Measurements from ENCODE around the gene HOXC10. TPM values are rescaled to one million over a fixed set of nuclear protein-coding genes. Genes with fewer than 3 reads are reported as not detected.

Gene HOXC10
- total RNA-seq, 1 donor from 2014 or later: 15.7 TPM

DNA sequence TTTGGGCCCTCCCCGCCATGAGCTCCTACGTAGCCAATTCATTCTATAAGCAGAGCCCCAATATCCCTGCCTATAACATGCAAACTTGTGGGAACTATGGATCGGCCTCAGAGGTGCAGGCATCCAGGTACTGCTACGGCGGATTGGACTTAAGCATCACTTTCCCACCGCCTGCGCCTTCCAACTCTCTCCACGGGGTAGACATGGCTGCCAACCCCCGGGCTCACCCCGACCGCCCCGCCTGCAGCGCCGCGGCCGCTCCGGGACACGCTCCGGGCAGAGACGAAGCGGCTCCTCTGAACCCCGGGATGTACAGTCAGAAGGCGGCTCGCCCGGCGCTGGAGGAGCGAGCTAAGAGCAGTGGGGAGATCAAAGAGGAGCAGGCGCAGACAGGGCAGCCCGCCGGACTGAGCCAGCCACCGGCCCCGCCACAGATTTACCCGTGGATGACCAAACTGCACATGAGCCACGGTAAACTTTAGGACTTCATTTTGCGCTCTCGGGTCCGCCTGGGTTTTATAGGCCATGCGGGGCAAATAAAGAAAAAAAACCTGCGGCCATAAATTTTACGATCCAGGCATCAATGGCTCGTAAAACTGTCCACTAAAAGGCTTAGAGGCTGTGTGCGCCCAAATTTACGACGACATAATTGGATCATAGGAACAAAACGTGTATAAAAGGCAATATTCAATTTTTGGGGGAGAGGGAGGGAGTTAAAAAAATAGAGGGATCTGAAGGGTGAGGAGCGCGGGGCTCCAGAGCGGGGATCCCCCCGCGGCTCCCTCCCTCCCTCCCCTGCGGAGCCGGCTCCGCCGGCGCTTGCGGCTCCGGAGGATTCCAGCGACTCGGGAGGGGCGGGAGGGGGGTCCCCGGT is 48.4 kb downstream of the HOXC10 start:
- DNase-seq (ENCODE audit: low read depth): no peak
- H3K4me3 ChIP-seq (ENCODE audit: low read depth, low read length): peak overlapping the region; percentile 43
- TF ChIP-seq, protein P1, sequence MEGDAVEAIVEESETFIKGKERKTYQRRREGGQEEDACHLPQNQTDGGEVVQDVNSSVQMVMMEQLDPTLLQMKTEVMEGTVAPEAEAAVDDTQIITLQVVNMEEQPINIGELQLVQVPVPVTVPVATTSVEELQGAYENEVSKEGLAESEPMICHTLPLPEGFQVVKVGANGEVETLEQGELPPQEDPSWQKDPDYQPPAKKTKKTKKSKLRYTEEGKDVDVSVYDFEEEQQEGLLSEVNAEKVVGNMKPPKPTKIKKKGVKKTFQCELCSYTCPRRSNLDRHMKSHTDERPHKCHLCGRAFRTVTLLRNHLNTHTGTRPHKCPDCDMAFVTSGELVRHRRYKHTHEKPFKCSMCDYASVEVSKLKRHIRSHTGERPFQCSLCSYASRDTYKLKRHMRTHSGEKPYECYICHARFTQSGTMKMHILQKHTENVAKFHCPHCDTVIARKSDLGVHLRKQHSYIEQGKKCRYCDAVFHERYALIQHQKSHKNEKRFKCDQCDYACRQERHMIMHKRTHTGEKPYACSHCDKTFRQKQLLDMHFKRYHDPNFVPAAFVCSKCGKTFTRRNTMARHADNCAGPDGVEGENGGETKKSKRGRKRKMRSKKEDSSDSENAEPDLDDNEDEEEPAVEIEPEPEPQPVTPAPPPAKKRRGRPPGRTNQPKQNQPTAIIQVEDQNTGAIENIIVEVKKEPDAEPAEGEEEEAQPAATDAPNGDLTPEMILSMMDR (conservative IDR thresholded peaks at IDR 0.05; ENCODE audit: low read depth, low read length): no peak

DNA sequence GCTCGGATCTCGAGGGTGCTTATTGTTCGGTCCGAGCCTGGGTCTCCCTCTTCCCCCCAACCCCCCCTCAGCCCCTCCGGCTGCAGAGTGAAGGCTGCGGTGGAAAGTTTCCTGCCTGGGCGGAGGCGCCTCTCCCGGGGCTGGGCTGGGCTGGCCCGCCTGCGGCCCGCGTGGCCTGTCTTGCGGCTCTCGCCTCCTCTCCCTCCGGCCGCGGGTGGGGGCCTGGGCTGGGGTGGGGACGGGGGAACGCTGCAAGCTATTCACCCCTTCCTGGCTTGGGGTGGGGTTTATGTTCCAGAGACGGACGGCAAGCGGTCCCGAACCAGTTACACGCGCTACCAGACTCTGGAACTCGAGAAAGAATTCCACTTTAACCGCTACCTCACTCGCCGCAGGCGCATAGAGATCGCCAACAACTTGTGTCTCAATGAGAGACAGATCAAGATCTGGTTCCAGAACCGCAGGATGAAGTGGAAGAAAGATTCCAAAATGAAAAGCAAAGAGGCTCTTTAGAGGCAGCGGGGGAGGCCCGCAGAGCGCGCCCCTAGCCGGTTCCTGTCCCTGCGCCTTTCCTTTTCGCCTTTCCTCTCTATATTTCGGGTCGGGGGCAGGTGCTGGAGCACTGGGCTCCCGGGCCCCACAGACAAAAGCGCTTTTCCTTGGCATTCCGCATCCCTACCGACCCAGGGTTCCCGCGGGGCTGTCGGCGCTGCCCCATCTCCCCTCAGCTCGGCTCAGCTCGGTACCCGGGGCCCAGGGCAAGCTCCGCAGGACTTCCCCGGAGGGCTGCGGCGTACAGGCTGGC is 49.2 kb downstream of the HOXC10 start:
- TF ChIP-seq, protein P1 (conservative IDR thresholded peaks at IDR 0.05; ENCODE audit: low read depth, low read length): no peak
- peak overlapping the region; percentile 43 for H3K4me3 ChIP-seq (ENCODE audit: low read depth, low read length)
- DNase-seq (ENCODE audit: low read depth): no peak

DNA sequence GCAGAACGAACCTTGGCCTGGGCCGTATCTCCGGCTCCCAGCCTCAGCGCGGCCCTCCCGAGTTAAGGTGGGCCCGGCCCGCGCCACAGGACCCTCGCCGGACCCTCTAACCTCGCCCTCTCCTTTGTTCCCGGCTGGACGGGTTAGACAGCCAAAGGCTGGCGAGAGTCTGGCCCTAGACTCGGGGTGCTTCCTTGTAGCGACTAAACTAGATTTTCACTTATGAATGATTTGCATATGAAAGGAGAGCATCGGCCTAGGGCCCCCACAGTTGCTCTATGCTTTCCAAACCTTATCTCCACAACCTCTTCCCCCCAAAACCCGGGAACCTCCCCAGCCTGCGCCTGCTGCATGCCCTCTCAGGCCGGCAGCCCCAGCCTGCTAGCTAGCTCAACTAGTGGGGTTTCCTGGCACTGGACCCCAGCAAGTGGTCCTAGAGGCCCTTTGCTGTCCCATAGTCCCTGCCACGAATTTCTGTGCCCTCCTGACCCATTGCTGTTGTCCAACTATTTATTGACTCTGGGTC is 49.9 kb downstream of the HOXC10 start:
- TF ChIP-seq, protein P1 (conservative IDR thresholded peaks at IDR 0.05; ENCODE audit: low read depth, low read length): no peak
- DNase-seq (ENCODE audit: low read depth): no peak
- no peak overlapping the region for H3K4me3 ChIP-seq (ENCODE audit: low read depth, low read length)

DNA sequence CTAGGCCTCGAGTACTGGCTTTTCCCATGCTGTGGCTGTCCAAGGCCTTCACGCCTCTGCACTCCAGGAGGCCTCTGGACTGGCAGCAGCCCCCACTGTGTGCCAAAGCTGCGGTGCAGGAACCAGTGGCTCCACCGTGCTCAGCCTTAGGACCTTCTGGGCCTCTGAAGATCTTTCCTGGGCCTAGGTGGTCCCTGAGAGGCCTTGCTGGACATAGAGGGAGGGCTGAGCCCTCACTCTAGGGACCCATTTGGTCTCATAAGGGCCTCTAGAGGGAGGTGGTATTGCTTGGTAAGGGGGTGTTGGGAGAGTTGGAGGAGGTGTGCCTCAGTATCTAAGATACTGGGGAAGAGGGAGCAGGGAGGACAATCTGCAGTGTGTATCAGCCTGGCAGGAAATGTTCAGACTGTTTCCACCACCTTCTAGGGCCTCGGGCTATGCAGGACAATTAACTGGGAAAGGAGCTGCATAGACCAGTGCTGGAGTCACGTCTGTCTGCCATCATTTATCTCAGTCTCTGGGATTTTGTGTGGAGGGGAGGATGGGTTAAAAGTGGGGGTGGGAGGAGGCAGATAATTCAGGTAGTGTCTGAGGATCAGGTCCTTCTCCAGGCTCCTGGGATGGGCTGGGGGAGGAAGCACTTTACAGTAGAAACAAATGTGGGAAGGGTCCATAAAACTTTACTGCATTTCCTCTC is 50.8 kb downstream of the HOXC10 start:
- TF ChIP-seq, protein P1 (conservative IDR thresholded peaks at IDR 0.05; ENCODE audit: low read depth, low read length): no peak
- no peak overlapping the region for H3K4me3 ChIP-seq (ENCODE audit: low read depth, low read length)
- DNase-seq (ENCODE audit: low read depth): no peak

DNA sequence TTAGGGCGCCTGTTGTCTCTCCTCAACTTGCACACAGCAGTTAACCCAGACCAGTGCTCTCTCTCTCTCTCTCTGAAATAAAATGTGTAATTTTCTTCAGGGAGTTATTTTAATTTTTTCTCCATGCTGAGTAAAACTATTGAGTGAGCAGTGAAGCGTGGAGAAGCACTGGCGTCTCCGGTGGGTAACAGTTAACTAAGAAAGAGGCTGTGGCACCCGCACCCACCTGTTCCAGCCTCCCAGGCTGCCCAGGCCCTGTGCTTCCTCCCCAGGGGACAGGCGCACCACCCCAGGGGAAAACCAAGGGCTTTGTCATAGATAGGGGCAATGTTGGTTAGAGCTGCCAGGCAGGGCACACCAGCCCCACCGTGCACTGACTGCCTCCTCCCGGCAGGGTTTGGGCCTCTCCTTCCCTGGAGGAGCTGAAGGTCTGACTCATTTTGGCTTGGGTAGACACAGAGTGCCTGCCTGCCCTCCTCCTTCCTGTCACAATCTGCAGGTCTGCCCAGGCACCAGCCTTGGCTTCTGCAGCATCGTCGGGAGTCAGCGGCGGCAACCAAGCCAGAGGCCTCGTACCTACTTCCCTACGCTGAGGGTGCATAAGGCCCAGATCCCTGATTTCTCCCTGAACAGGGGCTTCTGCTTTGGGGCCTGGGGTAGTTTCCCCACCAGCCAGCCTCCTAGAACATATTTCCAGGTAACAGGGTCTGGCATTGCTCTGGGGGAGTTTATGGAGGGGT is 51.8 kb downstream of the HOXC10 start:
- TF ChIP-seq, protein P1 (conservative IDR thresholded peaks at IDR 0.05; ENCODE audit: low read depth, low read length): peak; percentile 52
- H3K4me3 ChIP-seq (ENCODE audit: low read depth, low read length): peak overlapping the region; percentile 33
- DNase-seq (ENCODE audit: low read depth): no peak

All from epithelial cell of proximal tubule (primary cell).